Cerebellar nuclear complex (tissue), 1 donor: ENCODE results near the gene DNAH1.

Experiments used
- DNase-seq, 2 experiments: peaks; one replicate each; lab custom pipeline; 2025; lab: John Stamatoyannopoulos, UW

Gene DNAH1

DNA sequence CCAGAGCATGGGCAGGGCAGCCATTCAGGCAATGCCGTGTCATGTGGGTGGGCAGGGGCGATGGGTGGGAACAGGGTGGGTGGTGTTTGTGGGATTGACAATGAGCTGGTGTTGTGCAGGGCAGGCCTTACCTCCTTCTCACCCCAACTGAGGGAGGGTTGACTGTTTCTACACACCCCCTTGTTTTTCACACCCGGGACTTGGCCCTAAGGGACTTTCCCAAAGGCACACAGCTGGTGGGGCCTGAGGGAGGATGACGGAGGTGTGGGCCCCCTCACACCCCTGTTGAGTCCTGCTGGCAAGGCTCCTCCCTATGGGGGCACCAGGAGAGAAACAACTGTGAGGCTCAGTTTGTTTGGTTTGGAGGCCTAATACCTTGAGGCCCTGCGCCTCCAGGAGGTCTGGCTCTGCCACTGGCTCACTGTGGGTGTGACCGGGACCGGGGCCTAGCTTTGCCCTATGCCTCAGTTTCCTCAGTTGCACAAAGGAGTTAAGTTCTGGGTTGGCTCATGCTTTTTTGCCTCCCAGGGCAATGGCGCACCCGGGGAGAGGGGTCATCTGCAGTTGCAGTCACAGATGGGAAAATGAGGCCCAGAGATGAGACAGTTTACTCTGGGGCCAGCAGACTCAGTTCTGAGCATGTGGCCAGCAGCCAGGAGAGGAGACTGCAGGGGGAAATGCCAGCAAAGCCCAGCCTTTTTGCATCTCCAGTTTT lies 5.1 kb upstream of the DNAH1 start:
- DNase-seq: no peak

DNA sequence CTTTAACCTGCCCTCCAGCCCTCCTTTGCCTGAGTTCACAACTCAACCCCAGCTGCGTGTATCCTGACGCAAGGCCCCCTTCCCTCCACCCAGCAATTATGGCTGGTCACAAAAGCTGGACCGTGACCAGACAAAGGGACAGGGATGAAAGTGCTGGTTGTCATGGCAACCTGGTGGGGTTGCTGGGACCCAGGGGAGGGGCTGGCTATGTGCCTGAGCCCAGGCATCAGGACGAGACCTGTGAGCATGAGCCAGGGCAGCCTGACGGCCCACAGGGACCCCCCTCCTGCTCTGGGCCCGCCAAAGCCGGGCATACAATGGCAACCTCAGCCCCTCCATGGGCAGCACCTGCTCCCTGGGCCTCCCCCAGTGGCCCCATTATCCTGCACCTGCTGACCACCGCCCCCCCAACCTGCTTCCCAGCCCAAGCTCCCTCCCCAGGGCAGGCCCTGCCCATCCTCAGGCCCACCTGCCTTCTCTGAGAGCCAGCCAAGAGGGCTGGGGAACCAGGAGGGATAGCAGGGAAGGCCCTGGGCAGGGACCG lies 4.5 kb upstream of the DNAH1 start:
- DNase-seq: peak in 1 of 2 experiments; percentile 2

DNA sequence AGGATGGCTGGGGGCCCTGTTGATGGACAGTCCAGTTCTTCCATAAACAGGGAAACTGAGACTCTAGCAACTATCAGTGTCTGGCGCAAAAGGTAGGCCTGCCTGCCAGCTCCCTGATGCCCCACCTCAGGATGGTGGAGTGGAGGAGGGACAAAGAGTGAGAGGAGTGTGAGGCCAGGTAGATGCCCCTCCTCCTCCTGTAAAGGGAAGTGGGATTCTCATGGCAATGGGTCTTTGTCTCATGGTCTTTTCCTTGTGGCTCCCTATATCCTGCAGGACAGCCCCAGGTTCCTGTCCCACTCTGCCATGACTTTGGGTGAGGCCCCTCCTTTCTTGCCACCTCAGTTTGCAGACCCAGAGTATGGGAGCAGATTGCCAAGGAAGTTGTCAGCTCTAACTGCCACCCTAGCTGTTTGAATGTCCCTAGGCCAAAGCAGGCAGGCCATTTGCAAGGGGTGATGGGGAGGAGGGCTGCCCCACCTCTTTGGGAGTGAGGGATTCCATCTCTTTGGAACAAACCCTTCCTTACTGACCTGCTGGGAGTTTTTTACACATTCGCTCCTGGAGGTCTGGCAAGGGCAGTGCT lies 2.8 kb upstream of the DNAH1 start:
- DNase-seq: no peak

DNA sequence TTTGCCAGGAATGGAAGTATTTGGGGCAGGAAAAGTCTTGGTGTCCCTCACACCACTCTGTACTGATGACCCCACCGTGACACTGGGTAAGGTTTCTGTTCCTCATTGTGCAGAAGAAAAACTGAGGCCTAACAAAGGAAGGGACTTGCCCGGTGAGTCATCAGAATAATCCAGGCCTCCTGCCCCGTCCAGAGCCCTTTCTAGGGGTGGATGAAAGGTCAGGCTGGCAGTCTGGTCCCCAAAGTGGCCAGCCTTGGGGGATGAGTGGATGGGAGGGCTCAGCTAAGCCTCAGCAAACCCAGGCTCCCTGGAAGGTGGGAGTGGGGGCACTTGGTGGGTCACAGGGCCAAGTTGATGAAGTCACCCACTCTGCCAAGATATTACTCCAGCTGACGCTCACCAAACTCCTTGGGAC lies 2.3 kb upstream of the DNAH1 start:
- no peak for DNase-seq

DNA sequence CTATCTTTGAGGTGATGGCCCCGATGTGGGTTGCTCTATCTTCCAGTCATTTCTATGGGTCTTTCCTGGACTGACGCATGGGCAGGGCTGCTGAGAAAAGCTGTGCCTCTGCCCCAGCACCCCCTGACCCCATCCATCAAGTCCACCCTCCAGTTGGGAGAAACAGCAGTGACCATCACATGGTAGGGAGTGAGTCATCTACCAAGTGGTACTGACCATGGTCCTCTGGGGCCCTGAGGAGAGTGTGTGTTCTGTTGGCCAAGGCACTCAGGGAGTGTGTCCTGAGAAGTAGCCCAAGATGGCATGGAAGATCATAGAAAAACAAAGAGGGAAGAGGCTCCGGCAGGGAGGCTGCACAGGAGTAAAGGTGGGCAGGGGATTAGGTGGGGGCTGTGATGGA lies 1.6 kb upstream of the DNAH1 start:
- no peak for DNase-seq

DNA sequence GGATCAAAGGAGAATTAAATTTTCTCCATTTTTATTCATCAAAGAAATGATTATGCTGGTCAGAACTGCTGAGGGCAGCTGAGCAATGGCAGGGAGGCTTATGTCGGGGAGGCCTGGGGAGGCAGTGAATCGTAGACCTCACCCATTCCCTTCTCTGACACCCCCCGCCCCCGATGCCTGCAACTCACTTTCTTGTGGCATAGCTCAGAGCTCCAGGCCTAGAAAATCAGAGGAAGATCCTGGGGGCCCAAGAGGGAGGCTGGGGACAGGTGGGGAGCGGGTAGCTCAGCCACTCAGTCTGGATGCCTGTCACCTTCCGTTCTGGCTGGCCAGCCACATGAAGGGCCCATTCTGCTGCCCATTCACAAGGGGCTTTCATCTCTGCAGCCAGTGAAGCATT lies 1.1 kb upstream of the DNAH1 start:
- no peak for DNase-seq

DNA sequence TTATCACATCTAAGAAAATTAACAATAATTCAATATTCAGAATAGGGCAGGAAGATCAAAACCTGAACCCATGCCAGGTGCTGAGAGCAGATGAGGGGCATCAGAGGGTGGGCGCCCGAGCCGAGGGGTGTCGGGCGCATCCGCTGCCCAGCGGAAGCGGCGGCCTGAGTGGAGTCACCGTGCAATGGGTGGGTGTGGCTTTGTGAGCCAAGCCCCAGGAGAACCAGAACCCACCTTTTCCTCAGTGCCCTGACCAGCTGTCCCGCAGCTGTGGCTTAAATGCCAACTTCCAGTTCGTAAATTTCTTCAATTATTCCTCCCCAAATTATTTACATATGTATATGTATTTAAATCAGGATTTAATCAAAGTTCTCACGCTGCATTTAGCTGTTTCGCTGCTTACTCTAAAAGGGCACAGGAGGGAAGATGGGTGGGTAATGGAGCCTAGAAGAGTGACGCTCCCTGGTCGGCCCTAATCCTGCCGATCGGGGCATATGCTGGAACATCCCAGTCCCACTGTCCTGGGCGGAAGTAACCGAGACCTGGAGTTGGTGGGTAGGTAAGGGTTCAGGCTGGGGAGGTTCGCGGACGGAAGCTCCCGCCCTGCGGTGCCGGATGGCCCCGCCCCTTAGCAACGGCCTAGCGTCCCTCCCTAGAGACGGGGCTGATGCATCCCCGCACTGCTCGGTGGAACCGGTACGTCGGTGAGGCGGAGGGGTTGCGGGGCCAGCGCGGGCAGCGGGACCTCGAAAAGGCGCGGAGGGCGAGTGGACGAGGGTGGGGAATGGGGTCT lies 1.3 kb downstream of the DNAH1 start:
- DNase-seq: no peak

DNA sequence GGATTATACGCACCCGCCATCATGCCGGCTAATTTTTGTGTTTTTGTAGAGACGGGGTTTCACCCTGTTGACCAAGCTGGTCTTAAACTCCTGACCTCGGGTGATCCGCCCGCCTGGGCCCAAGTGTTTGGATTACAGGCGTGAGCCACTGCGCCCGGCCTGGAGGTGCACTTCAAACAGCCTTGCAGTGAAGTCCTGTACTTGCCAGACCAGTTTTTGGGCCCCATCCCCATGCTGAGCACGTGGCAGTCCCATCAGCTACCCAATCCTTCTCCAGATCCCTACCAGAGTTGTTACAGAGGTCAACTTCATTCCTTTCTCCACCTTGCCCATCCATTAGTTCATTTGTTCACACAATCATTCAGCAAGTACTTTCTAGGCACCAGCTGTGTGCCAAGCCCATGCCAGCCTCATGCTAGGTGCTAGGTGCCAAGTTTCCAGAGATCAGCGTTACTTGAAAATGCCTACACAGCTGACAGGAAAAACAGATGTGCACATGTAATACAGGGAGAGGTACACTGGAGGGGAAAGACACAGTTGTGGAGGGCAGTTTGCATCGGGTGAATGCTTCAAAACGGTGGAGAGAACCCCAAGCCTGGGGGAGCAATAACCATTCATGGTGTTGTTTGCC lies 2.2 kb downstream of the DNAH1 start:
- DNase-seq: no peak

DNA sequence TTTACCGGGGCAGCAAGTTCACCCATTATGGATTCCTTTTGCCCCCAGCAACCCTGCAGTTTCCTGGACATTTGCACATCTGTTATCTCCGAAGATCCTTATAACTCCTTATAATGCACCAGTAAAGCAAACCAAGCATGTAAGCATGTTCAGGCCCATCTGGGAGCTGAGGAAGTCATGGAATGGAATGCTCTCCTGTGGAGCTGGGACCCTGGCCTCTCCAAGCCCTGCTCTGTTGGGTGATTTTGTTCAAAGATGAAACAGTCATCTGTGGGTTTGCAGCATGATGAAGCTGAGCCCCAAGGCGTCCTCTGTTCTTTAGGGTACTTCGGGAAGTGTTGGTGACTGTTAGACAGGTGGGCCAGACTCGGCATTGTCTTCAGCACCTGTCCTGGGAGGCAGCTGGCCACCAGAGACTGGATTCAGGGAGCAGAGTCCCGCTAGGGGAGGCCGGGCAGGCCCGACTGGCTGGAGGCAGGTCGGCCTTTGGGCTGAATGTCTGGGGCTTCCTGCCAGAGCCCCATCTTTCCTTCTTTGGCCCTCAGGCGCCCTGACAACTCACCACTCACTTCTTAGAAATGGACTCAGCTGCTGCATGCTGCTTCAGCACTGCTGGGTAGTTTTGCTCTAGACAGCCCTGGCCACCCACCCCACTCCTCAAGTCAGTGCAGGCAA lies 3.9 kb downstream of the DNAH1 start:
- DNase-seq: no peak

DNA sequence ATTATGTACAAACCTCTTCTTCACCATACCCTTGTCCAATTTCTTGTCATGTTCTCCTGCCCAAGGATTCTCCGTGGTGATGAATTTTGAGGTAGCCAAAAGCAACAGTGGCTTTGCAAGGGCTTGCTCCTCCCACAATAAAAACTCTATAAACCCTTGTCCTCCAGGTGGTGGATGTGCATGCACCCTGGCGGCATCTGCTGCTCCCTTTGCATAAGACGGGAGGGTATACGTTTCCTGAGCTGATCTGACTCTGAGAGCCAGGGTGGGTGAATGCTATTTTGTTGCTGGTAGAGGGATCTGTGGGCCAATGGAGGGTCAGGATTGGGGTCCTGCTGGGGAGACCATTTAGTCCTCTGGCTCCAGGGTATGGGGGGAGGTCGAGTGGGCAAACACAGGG lies 5.4 kb downstream of the DNAH1 start:
- no peak for DNase-seq

DNA sequence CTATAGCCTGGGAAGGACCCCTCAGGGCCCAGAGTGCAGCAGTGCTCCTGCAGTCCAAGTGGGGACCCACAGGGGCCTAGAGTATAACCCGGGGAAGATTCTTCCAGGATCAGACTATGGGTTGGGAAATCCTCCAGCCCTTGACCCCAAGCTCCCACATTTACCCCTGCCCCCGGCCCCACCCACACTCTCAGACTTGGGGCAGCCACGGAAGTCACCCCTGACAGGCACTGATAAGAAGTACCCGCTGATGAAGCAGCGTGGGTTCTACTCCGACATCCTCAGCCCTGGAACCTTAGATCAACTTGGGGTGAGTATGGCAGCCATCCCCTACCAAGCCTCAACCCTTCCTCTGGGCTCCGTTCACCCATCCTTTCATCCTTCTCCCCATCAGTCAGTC lies 6.3 kb downstream of the DNAH1 start:
- DNase-seq: no peak

DNA sequence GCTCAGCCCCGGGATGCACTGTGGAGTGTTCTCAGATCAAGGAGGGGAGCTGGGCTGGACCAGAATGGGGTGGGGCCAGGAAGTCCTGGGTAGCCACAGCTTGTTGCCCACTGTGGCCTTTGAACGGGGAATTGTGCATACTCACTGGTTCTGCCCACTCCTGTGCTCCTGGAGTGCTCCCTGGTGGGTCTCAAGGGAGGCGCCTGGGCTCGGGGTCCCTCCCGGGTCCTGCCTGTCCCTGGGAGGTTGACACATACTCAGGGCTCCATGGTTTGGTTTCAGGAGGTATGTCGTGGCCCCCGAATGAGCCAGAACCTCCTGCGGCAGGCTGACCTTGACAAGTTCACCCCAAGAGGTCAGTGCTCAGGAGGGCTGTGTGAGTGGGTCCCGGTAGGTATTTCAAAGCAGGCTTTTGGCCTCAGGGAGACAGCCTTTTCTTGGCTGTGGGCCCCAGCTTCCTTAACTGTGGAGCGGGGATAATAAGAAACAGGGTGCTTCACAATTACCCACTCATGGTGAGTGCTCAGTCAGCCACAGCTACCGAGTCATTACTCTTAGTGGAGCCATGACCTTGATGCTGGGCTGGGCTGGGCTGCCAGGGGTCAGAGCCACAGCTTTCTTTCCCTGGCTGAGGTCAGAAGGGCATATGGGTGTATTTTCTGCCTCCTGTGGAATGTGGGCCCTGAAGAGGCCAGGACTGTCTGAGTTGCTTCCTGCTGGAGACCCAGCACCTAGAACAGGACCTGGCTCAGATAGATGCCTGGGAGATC lies 7.6 kb downstream of the DNAH1 start:
- DNase-seq: no peak

DNA sequence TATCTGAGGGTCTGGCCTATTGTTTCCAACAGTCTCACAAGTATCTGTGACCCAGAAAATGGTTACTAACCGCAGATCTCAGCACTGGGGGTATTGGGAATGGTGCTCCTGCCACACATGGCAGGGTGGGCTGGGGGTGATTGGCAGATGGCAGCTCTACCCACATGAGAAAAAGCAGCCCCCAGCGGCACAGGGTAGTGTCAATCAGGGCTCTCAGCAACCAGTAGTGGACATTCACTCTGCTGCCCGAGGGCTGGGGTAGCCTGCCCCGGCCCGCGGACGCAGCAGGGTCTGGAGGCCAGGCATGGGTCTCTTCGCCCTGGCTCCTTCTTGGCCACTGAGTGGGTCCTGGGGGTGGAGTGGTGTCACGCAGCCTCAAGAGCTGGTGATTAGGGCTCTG lies 8.6 kb downstream of the DNAH1 start:
- no peak for DNase-seq

DNA sequence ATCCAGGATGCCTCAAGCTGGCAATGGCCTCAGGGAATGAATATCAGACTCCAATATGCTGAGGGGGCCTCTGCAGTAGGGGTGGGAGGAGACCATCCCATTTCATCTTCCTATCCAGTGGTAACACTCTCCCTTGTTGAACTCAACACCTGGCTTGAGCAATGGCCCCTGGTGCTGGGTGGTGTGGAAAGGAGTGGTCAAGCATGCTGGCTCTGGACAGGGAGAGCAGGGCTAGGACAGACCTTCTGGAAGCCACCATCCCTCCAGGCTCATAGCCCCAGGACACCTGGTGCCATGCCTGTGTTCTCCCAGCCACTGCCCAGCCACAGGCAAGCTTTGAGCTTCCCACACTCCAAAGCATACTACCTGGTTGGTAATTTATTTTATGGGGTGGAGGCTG lies 9.6 kb downstream of the DNAH1 start:
- no peak for DNase-seq

DNA sequence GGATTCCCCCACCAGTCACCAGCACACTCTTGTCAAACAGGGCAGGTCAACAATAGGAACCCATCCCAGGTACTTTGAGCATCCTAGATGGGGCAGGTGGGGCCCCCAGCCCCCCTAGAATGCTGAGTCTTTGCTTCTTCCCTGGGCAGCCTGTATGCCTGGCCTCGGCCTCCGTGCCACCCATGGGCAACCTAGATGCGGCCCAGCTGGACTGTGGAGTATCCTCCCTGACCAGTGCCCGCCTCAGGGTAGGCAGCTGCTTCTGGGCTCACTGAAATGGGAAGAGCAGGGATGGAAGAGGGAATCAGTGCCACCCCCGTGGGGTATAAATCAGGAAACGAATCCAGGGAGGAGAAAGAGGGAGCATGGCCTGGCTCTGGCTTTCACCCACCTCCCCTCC lies 10.9 kb downstream of the DNAH1 start:
- no peak for DNase-seq

DNA sequence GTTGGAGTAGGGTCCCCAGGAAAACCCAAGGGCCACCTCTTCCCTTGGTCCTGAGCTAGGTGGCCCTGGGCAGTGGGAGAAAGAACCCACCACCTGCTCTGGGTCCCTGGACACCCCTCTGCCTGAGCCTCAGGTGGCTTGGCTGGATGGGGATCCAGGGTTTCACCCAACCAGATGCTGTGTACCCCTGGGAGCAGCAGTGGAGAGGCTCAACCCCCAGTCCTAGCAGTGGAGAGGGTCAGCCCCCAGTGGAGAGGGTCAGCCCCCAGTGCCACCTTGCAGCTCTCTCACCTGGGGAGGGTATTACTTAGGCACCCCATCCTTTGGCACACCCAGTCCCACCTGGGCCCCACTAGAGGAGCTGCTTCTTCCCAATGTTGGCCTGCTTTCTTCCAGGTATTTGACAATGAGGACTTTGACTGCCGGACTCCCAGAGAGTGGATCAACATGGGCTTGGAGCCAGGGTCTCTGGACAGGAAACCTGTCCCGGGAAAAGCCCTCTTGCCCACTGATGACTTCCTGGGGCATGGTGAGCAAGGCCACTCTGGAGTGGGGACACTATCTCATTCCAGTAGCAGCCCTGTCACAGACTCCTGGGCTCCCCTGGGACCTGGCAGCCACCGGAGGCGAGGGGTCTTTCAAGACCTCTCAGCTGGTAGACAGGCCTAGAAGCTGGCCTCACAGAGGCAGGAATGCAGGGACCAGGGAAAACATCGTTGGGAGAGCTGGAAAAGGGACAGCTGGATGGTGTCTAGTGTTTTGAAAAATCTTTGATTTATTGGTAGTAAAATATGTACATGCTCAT lies 11.6 kb downstream of the DNAH1 start:
- no peak for DNase-seq

DNA sequence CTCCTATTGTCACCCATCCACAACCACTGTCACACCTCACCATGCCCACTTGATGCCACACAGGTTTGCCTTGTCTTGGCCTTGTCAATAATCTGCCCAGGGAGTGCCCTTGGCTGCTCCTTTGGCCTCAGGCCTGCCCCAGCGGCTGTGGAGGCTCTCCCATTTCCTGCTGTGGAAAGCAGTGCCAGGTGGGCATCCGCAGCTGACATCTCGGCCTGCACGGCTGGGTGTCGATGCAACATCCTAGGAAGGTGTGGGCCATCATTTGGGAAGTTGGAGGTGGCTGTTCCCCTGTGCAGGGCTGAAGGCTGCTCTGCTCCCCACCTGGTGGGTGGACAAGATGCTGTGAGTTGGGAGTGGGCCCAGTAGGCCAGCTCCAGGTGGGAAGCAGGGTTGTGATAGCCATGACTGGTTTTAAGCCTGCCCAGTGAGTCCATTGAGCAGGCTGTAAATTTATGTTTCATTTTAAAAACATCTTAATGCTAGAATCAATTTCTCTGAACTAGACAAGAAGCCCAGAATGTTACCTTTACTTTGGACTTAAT lies 12.5 kb downstream of the DNAH1 start:
- peak in 1 of 2 experiments; percentile 13 for DNase-seq

DNA sequence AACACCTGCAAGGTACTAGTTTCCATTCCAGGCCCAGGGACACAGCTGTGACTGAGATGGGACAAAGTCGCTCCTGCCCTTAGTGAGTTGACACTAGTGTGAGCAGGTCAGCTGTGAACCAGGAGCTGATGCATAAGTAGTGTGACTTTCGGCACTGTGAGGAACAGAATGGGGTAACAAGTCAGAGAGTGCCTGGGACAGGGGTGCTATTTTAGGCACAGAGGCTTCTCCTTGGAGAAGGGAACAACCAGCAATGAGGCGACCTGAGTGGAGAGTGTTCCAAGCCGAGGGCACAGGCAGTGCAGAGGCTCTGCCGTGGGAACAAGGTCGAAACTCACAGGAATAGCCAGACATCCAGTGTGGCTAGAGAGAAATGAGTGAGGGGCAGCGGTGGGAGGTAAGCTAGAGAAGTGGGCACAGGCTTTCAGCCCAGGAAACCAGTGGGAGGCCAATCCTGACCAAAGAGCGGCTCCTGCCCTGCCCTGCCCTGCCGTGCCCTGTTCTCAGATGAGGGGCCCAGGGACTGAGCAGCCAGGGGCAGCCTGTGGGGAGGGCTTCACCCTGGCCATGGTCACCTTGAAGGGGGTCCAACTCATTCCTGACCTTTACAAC lies 14.2 kb downstream of the DNAH1 start:
- no peak for DNase-seq

DNA sequence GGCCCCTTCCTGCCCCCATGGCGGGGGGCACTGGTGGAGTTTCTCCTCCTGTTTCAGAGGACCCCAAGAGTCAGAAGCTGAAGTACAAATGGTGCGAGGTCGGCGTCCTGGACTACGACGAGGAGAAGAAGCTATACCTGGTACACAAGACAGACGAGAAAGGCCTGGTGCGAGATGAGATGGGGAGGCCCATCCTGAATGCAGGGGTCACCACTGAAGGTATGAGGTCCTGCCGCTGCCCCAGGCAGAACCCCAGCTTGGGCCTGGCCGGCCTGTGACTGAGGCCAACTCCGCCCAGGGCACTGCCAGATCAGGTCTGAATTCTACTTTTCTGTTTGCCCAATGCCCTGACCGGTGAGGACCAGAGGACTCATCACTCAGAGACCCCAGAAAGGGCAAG lies 15.0 kb downstream of the DNAH1 start:
- no peak for DNase-seq

DNA sequence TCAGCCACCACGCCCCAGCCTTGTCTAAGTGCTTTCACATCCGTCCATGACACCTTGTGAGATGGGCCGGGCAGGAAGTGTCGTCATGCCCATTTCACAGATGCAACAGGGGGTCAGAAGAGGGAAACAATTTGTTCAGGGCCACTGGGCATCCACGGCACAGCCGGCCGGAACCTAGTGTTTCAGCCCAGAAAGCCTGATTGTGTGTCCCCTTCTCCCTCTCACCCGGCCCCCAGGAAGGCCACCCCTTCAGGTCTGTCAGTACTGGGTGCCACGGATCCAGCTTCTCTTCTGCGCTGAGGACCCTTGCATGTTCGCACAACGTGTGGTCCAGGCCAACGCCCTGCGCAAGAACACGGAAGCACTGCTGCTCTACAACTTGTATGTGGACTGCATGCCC lies 15.8 kb downstream of the DNAH1 start:
- DNase-seq: no peak
